ENCODE measurements around the gene MBD3.

- TF ChIP-seq CTCF (conservative IDR thresholded peaks at IDR 0.05 in 1 of 2, IDR thresholded peaks at IDR 0.05 in 1 of 2; ENCODE audit: low read depth in 1 of 2, low read length in 2 of 2) (peak; percentile 5 to 14), EZH2 (IDR thresholded peaks at IDR 0.05; ENCODE audit: low read length, missing control alignments) (no peak)
These were observed 9.0 kb upstream of the MBD3 start for GRCh38 chr19:1601613-1602064.

Measured in fibroblast of lung (primary cell).